ENCODE data around the gene ACTRT2. TPM values are rescaled to one million over a fixed set of nuclear protein-coding genes. Genes with fewer than 3 reads are reported as not detected.

ACTRT2 gene
- total and polyA plus RNA-seq, 2 of the 8 experiments (the other 6 are each of a cell fraction or from before 2014, with no cell fraction given): not detected

DNA sequence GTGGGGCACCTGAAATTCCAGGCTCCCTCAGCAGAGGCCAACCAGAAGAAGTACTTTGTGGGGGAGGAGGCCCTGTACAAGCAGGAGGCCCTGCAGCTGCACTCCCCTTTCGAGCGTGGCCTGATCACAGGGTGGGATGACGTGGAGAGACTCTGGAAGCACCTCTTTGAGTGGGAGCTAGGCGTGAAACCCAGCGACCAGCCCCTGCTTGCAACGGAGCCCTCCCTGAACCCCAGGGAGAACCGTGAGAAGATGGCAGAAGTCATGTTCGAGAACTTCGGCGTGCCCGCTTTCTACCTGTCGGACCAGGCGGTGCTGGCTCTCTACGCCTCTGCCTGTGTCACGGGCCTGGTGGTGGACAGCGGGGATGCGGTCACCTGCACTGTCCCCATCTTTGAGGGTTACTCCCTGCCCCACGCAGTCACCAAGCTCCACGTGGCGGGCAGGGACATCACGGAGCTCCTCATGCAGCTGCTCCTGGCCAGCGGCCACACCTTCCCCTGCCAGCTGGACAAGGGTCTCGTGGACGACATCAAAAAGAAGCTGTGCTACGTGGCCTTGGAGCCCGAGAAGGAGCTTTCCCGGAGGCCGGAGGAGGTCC, 634 bp downstream of the ACTRT2 start:
- Histone ChIP-seq H4K5ac (ENCODE audit: insufficient read length, low read depth, low read length) (no peak overlapping the region), H2BK15ac (ENCODE audit: low read length) (no peak overlapping the region), H2BK5ac (ENCODE audit: low read depth, low read length) (no peak overlapping the region), H2BK120ac (replicated peaks; ENCODE audit: low read depth, low read length) (no peak overlapping the region), H3K27ac (ENCODE audit: low read depth, low read length) (no peak overlapping the region), H3K9me3 (ENCODE audit: insufficient read depth in 2 of 2, low read depth in 1 of 2, low read length in 1 of 2) (peaks cover 78 to 97% of the 10 kb centered on the region in 2 experiments), H3K79me2 (ENCODE audit: control insufficient read depth in 1 of 2, insufficient read depth in 2 of 2, low read length in 2 of 2) (no peaks in the 10 kb centered on the region), H3K27me3 (replicated peaks in 1 of 4; ENCODE audit: control insufficient read depth in 3 of 4, extremely low read depth in 1 of 4, insufficient read depth in 3 of 4, low read length in 3 of 4) (no peaks in the 10 kb centered on the region), H3K4me3 (ENCODE audit: extremely low read depth in 1 of 4, insufficient read depth in 2 of 4, low read depth in 3 of 4, low read length in 4 of 4) (no peak overlapping the region), H2BK12ac (ENCODE audit: low read depth, low read length) (no peak overlapping the region), H3K23ac (ENCODE audit: insufficient read length) (no peak overlapping the region), H3K79me1 (ENCODE audit: low read depth, low read length) (no peaks in the 10 kb centered on the region), H3K18ac (ENCODE audit: extremely low read depth, low read length) (no peak overlapping the region), H3K4ac (replicated peaks; ENCODE audit: insufficient read length, low read depth, low read length) (no peak overlapping the region), H3K36me3 (ENCODE audit: control insufficient read depth in 2 of 4, insufficient read depth in 4 of 4, low read length in 3 of 4) (no peaks in the 10 kb centered on the region; a peak in 1 of 8 replicates), H2BK20ac (ENCODE audit: low read length) (no peak overlapping the region), H3K4me2 (ENCODE audit: insufficient read depth in 1 of 2, low read depth in 2 of 2, low read length in 2 of 2) (no peak overlapping the region), H4K8ac (ENCODE audit: extremely low read depth, insufficient read depth, low read length) (no peak overlapping the region), H3K4me1 (replicated peaks in 1 of 4; ENCODE audit: control insufficient read depth in 3 of 4, insufficient read depth in 4 of 4, low read length in 3 of 4) (peaks cover 0 to 10% (median 0%) of the 10 kb centered on the region in 4 experiments; a peak in 1 of 7 replicates), H2AFZ (ENCODE audit: low read length) (no peak overlapping the region), H4K91ac (replicated peaks; ENCODE audit: insufficient read length, low read length) (peak overlapping the region; percentile 53), H3K9ac (replicated peaks in 1 of 4; ENCODE audit: extremely low read depth in 1 of 4, low read depth in 3 of 4, low read length in 3 of 4) (no peak overlapping the region), H3K23me2 (ENCODE audit: low read depth, low read length) (peaks cover 7% of the 10 kb centered on the region; the same call in 1 of the 2 replicates), H4K20me1 (replicated peaks in 1 of 2; ENCODE audit: control insufficient read depth in 1 of 2, insufficient read depth in 2 of 2, low read length in 2 of 2) (peaks cover 0 to 4% of the 10 kb centered on the region in 2 experiments), H3K56ac (replicated peaks; ENCODE audit: insufficient read length, low read depth, low read length) (no peak overlapping the region), H2AK5ac (ENCODE audit: low read depth, low read length) (no peak overlapping the region), H3K14ac (ENCODE audit: insufficient read length) (no peak overlapping the region)
- DNase-seq (ENCODE audit: low read depth in 1 of 2, low spot score in 2 of 2) (no peak), FAIRE-seq (no peak)
- ChIA-PET CTCF (ENCODE audit: partially characterized antibody) (interaction anchor here (0.5 to 1.4 kb wide), 2 partner anchors 298 to 402 kb away, joined by 3 read pairs; no protein-coding TSS in a partner anchor), POLR2A (ENCODE audit: partially characterized antibody) (no interaction called here)
- WGBS, 2 experiments (ENCODE audit: extremely low coverage in 1 of 2, insufficient coverage in 1 of 2, insufficient read length in 1 of 2, insufficient replicate concordance in 2 of 2, low coverage in 1 of 2, low lambda C conversion rate in 2 of 2, missing lambda C conversion rate in 1 of 2): 89% methylated on average over 22 of the region's 28 CpGs; no CpG with 5 or more reads in 1 of the 2 experiments
- TF ChIP-seq TAF7 (optimal IDR thresholded peaks at IDR 0.05; ENCODE audit: borderline replicate concordance, low read depth, low read length) (no peak), PHF8 (conservative IDR thresholded peaks at IDR 0.05; ENCODE audit: low read depth, low read length) (no peak), ASH2L (IDR thresholded peaks at IDR 0.05; ENCODE audit: low read length) (no peak), CHD2 (IDR thresholded peaks at IDR 0.05; ENCODE audit: low read length) (no peak), SP1 (IDR thresholded peaks at IDR 0.05; ENCODE audit: low read depth, low read length) (no peak), CHD1 (IDR thresholded peaks at IDR 0.05; ENCODE audit: low read depth, low read length) (no peak), CBX5 (IDR thresholded peaks at IDR 0.05; ENCODE audit: low read depth, low read length) (no peak), TCF12 (IDR thresholded peaks at IDR 0.05; ENCODE audit: low read depth, low read length) (no peak), POU5F1 (IDR thresholded peaks at IDR 0.05; ENCODE audit: low read depth, low read length) (no peak), YY1 (IDR thresholded peaks at IDR 0.05; ENCODE audit: low read depth, low read length) (no peak), EGR1 (IDR thresholded peaks at IDR 0.05; ENCODE audit: borderline replicate concordance, low read depth, low read length) (no peak), KDM4A (IDR thresholded peaks at IDR 0.05; ENCODE audit: low read depth, low read length, severe bottlenecking) (no peak), RFX5 (IDR thresholded peaks at IDR 0.05; ENCODE audit: borderline replicate concordance, low read depth, low read length) (no peak)
- TF ChIP-seq, protein P1, sequence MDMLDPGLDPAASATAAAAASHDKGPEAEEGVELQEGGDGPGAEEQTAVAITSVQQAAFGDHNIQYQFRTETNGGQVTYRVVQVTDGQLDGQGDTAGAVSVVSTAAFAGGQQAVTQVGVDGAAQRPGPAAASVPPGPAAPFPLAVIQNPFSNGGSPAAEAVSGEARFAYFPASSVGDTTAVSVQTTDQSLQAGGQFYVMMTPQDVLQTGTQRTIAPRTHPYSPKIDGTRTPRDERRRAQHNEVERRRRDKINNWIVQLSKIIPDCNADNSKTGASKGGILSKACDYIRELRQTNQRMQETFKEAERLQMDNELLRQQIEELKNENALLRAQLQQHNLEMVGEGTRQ (IDR thresholded peaks at IDR 0.05; ENCODE audit: low read length): no peak

All from H1 (cell line).